ENCODE results near the gene NKD2.

DNA sequence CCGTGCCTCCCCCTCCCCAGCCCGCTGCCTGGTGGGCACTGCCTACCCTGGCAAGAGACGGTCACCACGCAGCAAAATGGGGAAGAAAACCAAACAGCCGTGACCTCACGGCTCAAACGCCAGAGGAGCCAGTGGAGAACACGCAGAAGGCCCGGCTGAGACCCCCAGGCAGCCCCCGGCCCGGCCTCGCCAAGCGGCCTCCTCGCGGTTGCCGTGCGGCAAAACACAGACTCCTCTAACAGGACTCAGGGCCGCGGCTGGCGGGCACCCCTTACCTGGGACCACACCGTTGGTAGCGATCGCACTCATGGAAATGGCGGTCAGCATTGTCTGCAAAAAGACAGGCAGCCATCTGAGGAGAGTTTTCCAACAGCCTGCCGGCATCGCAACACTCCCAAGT is 79.4 kb downstream of the NKD2 start:
- no peak for TF ChIP-seq POLR2AphosphoS5 (IDR thresholded peaks at IDR 0.05; ENCODE audit: low read depth)
- TF ChIP-seq EZH2 (IDR thresholded peaks at IDR 0.05; ENCODE audit: low read depth, unreplicated experiment): no peak

Data from GM23338 (cell line).